OCI-M1 (cell line): Measurements from ENCODE around the gene C1orf174.
A peak's percentile ranks its signal among the peaks of the same experiment; 100 is the strongest.

Source experiments
- DNase-seq: peaks from one replicate; lab custom pipeline; 2025; lab: John Stamatoyannopoulos, UW

The C1orf174 gene

GRCh38 chr1:3910049-3910731 is 10.1 kb upstream of the C1orf174 start:
- DNase-seq: no peak

- DNase-seq: no peak
Observed at GRCh38 chr1:3909615-3910014, 9.5 kb upstream of the C1orf174 start.

GRCh38 chr1:3908886-3909517 is 8.9 kb upstream of the C1orf174 start:
- peak; percentile 36 for DNase-seq

GRCh38 chr1:3907621-3908165 is 7.6 kb upstream of the C1orf174 start:
- no peak for DNase-seq

GRCh38 chr1:3907031-3907534 is 7.0 kb upstream of the C1orf174 start:
- peak; percentile 61 for DNase-seq

- no peak for DNase-seq
Observed at GRCh38 chr1:3906672-3907020, 6.6 kb upstream of the C1orf174 start.

GRCh38 chr1:3905953-3906671 is 6.0 kb upstream of the C1orf174 start:
- no peak for DNase-seq

GRCh38 chr1:3905266-3905952 is 5.3 kb upstream of the C1orf174 start:
- DNase-seq: no peak

- DNase-seq: no peak
Observed at GRCh38 chr1:3904843-3905185, 4.7 kb upstream of the C1orf174 start.

GRCh38 chr1:3904006-3904842 is 4.2 kb upstream of the C1orf174 start:
- DNase-seq: no peak

GRCh38 chr1:3903141-3904005 is 3.3 kb upstream of the C1orf174 start:
- no peak for DNase-seq

GRCh38 chr1:3902571-3903091 is 2.6 kb upstream of the C1orf174 start:
- no peak for DNase-seq

- DNase-seq: no peak
Observed at GRCh38 chr1:3902111-3902511, 2.0 kb upstream of the C1orf174 start.

- peak; percentile 98 for DNase-seq
Observed at GRCh38 chr1:3900969-3901529, 977 bp upstream of the C1orf174 start.

- peak; percentile 45 for DNase-seq
Observed at GRCh38 chr1:3899754-3900149, 320 bp downstream of the C1orf174 start.

GRCh38 chr1:3898994-3899753 is 898 bp downstream of the C1orf174 start:
- no peak for DNase-seq

- DNase-seq: no peak
Observed at GRCh38 chr1:3898475-3898735, 1.7 kb downstream of the C1orf174 start.

- no peak for DNase-seq
Observed at GRCh38 chr1:3896396-3897000, 3.6 kb downstream of the C1orf174 start.

- DNase-seq: no peak
Observed at GRCh38 chr1:3895951-3896325, 4.1 kb downstream of the C1orf174 start.
